ENCODE results near the gene ALG14.

ALG14 gene

GRCh38 chr1:95118710-95119109 lies 46.0 kb upstream of the ALG14 start:
- ATAC-seq (ENCODE audit: insufficient read depth, low read depth) (no peak), DNase-seq (no peak)
- Histone ChIP-seq H3K27ac (ENCODE audit: low read length) (no peak overlapping the region), H3K27me3 (ENCODE audit: insufficient read depth, low read length, poor library complexity) (no peaks in the 10 kb centered on the region), H4K20me1 (ENCODE audit: insufficient read depth, low read length) (no peaks in the 10 kb centered on the region), H3K79me2 (ENCODE audit: insufficient read depth, low read length) (no peaks in the 10 kb centered on the region), H3K4me2 (ENCODE audit: insufficient read depth, low read length) (no peak overlapping the region), H3K9me3 (ENCODE audit: insufficient read depth, low read length, severe bottlenecking) (no peaks in the 10 kb centered on the region), H2AFZ (ENCODE audit: low read depth, low read length) (no peak overlapping the region), H3K4me3 (ENCODE audit: low read depth in 1 of 2, low read length in 2 of 2) (no peak overlapping the region), H3K9ac (ENCODE audit: low read depth, low read length) (no peak overlapping the region), H3K36me3 (ENCODE audit: insufficient read depth, low read length) (no peaks in the 10 kb centered on the region), H3K4me1 (ENCODE audit: insufficient read depth, low read length) (no peaks in the 10 kb centered on the region)
- no peak for TF ChIP-seq CTCF (IDR thresholded peaks at IDR 0.05; ENCODE audit: borderline replicate concordance, extremely low read depth, low read length, poor library complexity, severe bottlenecking)
- no peak for TF ChIP-seq EZH2 (IDR thresholded peaks at IDR 0.05; ENCODE audit: borderline replicate concordance, low read depth, low read length, severe bottlenecking)

GRCh38 chr1:95118067-95118499 lies 45.3 kb upstream of the ALG14 start:
- ATAC-seq (ENCODE audit: insufficient read depth, low read depth) = no peak
- H3K27ac ChIP-seq (ENCODE audit: low read length) = no peak overlapping the region
- no peaks in the 10 kb centered on the region for H4K20me1 ChIP-seq (ENCODE audit: insufficient read depth, low read length)
- no peak overlapping the region for H3K4me3 ChIP-seq (ENCODE audit: low read depth in 1 of 2, low read length in 2 of 2)
- no peak for DNase-seq
- no peaks in the 10 kb centered on the region for H3K27me3 ChIP-seq (ENCODE audit: insufficient read depth, low read length, poor library complexity)
- no peak overlapping the region for H3K9ac ChIP-seq (ENCODE audit: low read depth, low read length)
- no peaks in the 10 kb centered on the region for H3K9me3 ChIP-seq (ENCODE audit: insufficient read depth, low read length, severe bottlenecking)
- no peak overlapping the region for H2AFZ ChIP-seq (ENCODE audit: low read depth, low read length)
- H3K4me1 ChIP-seq (ENCODE audit: insufficient read depth, low read length) = no peaks in the 10 kb centered on the region
- no peak overlapping the region for H3K4me2 ChIP-seq (ENCODE audit: insufficient read depth, low read length)
- TF ChIP-seq CTCF (IDR thresholded peaks at IDR 0.05; ENCODE audit: borderline replicate concordance, extremely low read depth, low read length, poor library complexity, severe bottlenecking) = no peak
- TF ChIP-seq EZH2 (IDR thresholded peaks at IDR 0.05; ENCODE audit: borderline replicate concordance, low read depth, low read length, severe bottlenecking) = no peak
- H3K36me3 ChIP-seq (ENCODE audit: insufficient read depth, low read length) = no peaks in the 10 kb centered on the region
- no peaks in the 10 kb centered on the region for H3K79me2 ChIP-seq (ENCODE audit: insufficient read depth, low read length)

- TF ChIP-seq EZH2 (IDR thresholded peaks at IDR 0.05; ENCODE audit: borderline replicate concordance, low read depth, low read length, severe bottlenecking) (no peak), CTCF (IDR thresholded peaks at IDR 0.05; ENCODE audit: borderline replicate concordance, extremely low read depth, low read length, poor library complexity, severe bottlenecking) (no peak)
- ATAC-seq (ENCODE audit: insufficient read depth, low read depth) (no peak), DNase-seq (no peak)
- Histone ChIP-seq H3K27ac (ENCODE audit: low read length) (no peak within 1 kb of the TSS), H3K4me3 (ENCODE audit: low read depth in 1 of 2, low read length in 2 of 2) (no peak within 1 kb of the TSS), H3K4me2 (ENCODE audit: insufficient read depth, low read length) (no peak within 1 kb of the TSS), H3K9ac (ENCODE audit: low read depth, low read length) (no peak within 1 kb of the TSS), H2AFZ (ENCODE audit: low read depth, low read length) (no peak within 1 kb of the TSS), H3K27me3 (ENCODE audit: insufficient read depth, low read length, poor library complexity) (no peaks in the 10 kb centered on the region), H4K20me1 (ENCODE audit: insufficient read depth, low read length) (no peaks in the 10 kb centered on the region), H3K4me1 (ENCODE audit: insufficient read depth, low read length) (no peaks in the 10 kb centered on the region), H3K36me3 (ENCODE audit: insufficient read depth, low read length) (no peaks in the 10 kb centered on the region), H3K79me2 (ENCODE audit: insufficient read depth, low read length) (no peaks in the 10 kb centered on the region), H3K9me3 (ENCODE audit: insufficient read depth, low read length, severe bottlenecking) (no peaks in the 10 kb centered on the region)
These were observed 44.7 kb upstream of the ALG14 start, which contains the start of gene TLCD4 for GRCh38 chr1:95117207-95118066. TLCD4 (plus strand) TSS chr1:95117355; CDS start chr1:95143902, 26,547 bp downstream.

All from DND-41 (cell line).